Fibroblast of lung (primary cell): Measurements from ENCODE around the gene DSTN. TPM values are rescaled to one million over a fixed set of nuclear protein-coding genes. Genes with fewer than 3 reads are reported as not detected.

ENCODE experiments used
- DNase-seq, 2 donors: peaks; one replicate each; pipeline versions ENCODE4 v3.0.0 to v3.0.0-alpha.2; 2010; ENCODE audit warnings: low read depth in 2 of 2
- H2AFZ ChIP-seq: 2 replicates; pipeline ENCODE4 v1.5.1; 2012; ENCODE audit warnings: low read length, control low read depth, inconsistent platforms
- H3K27ac ChIP-seq: 2 replicates; pipeline ENCODE4 v1.5.1; 2011; ENCODE audit warnings: low read length, control low read depth; ENCODE audit not compliant: insufficient read depth
- H3K27me3 ChIP-seq: 2 replicates; pipeline ENCODE4 v1.5.1; 2011; ENCODE audit warnings: mild to moderate bottlenecking, low read length; ENCODE audit not compliant: control insufficient read depth, insufficient read depth
- H3K36me3 ChIP-seq: 2 replicates; pipeline ENCODE4 v1.5.1; 2011; ENCODE audit warnings: low read length; ENCODE audit not compliant: control insufficient read depth, insufficient read depth
- H3K4me1 ChIP-seq: 2 replicates; pipeline ENCODE4 v1.5.1; 2011; ENCODE audit warnings: low read length; ENCODE audit not compliant: control insufficient read depth, insufficient read depth; ENCODE audit errors: extremely low read depth
- H3K4me2 ChIP-seq: 2 replicates; pipeline ENCODE4 v1.5.1; 2011; ENCODE audit warnings: low read length, control low read depth; ENCODE audit not compliant: insufficient read depth; ENCODE audit errors: extremely low read depth
- H3K4me3 ChIP-seq, 4 experiments: fragments of 200-600 bp in 1 of 4; sonication (generic) in 1 of 4; replicated peaks in 1 of 4; 2 replicates each; pipeline ENCODE4 v1.5.1; 2011 to 2016; ENCODE audit warnings: low read length in 4 of 4, low read depth in 3 of 4, mild to moderate bottlenecking in 3 of 4, control low read depth in 2 of 4, inconsistent platforms in 1 of 4, mixed read lengths in 1 of 4; ENCODE audit not compliant: insufficient read depth in 1 of 4; ENCODE audit errors: control extremely low read depth in 1 of 4
- H3K79me2 ChIP-seq: 2 replicates; pipeline ENCODE4 v1.5.1; 2012; ENCODE audit warnings: mild to moderate bottlenecking, low read length, inconsistent platforms; ENCODE audit not compliant: control insufficient read depth, insufficient read depth
- H3K9ac ChIP-seq: 2 replicates; pipeline ENCODE4 v1.5.1; 2011; ENCODE audit warnings: mild to moderate bottlenecking, low read length, control low read depth; ENCODE audit not compliant: insufficient read depth
- H3K9me3 ChIP-seq: 2 replicates; pipeline ENCODE4 v1.5.1; 2012; ENCODE audit warnings: low read depth, low read length; ENCODE audit not compliant: control insufficient read depth, insufficient read depth
- H4K20me1 ChIP-seq: 2 replicates; pipeline ENCODE4 v1.5.1; 2011; ENCODE audit warnings: low read length; ENCODE audit not compliant: control insufficient read depth, insufficient read depth; ENCODE audit errors: extremely low read depth
- EZH2 ChIP-seq: IDR thresholded peaks from 2 replicates; pipeline ENCODE4 v1.5.1; 2012; ENCODE audit warnings: low read length, control low read depth, mild to moderate bottlenecking; ENCODE audit errors: missing control alignments
- polyA plus RNA-seq, 2 donors: library from polyadenylated mRNA; depleted of rRNA in 1 of 2; stranded (reverse) in 1 of 2; unstranded in 1 of 2; fragments of >200 nt; gene quantifications; 2 replicates each; pipeline ENCODE4 v1.2.1, GENCODE V29; 2011 to 2012; ENCODE audit warnings: missing spikeins in 1 of 2
- total RNA-seq: library from RNA; depleted of rRNA; stranded (reverse); fragments of >200 nt; gene quantifications from 2 replicates; pipeline ENCODE4 v1.2.1, GENCODE V29; 2014
- TF ChIP-seq, protein P1 (sequence below), 2 donors: IDR thresholded peaks in 1 of 2; conservative IDR thresholded peaks in 1 of 2; 1 replicate in 1 of 2; 2 replicates in 1 of 2; pipeline ENCODE4 v1.5.1; 2011 to 2012; ENCODE audit warnings: low read length in 2 of 2, control low read depth in 1 of 2, inconsistent platforms in 1 of 2, low read depth in 1 of 2, mild to moderate bottlenecking in 1 of 2

Gene DSTN
- total and polyA plus RNA-seq, 2 donors (not counting 1 experiment from before 2014, with no cell fraction given) = 289 to 737 TPM

DNA sequence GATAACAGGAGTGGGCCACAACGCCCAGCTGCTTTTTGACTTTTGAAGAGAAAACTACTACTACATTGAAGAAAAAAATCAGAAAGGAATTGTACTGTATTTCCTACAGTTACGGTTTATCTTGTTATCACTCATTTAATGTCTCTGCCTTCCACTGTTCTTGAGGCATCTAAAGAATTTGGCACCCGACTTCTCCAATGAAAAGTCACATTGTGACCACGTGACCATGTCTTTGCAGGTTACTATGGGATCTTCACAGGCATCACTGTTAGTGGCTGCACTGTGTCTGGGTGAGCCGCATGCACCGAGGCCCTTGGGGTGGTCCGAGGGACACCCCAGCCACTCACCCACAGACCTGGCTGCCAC, 85.4 kb downstream of the DSTN start:
- peaks cover 28% of the 10 kb centered on the region for H3K36me3 ChIP-seq
- no peak overlapping the region for H3K4me2 ChIP-seq
- H4K20me1 ChIP-seq = peaks cover 5% of the 10 kb centered on the region
- peak overlapping the region; percentile 26 for H3K27ac ChIP-seq
- H3K27me3 ChIP-seq = no peaks in the 10 kb centered on the region
- no peak overlapping the region for H2AFZ ChIP-seq
- TF ChIP-seq, protein P1, sequence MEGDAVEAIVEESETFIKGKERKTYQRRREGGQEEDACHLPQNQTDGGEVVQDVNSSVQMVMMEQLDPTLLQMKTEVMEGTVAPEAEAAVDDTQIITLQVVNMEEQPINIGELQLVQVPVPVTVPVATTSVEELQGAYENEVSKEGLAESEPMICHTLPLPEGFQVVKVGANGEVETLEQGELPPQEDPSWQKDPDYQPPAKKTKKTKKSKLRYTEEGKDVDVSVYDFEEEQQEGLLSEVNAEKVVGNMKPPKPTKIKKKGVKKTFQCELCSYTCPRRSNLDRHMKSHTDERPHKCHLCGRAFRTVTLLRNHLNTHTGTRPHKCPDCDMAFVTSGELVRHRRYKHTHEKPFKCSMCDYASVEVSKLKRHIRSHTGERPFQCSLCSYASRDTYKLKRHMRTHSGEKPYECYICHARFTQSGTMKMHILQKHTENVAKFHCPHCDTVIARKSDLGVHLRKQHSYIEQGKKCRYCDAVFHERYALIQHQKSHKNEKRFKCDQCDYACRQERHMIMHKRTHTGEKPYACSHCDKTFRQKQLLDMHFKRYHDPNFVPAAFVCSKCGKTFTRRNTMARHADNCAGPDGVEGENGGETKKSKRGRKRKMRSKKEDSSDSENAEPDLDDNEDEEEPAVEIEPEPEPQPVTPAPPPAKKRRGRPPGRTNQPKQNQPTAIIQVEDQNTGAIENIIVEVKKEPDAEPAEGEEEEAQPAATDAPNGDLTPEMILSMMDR (conservative IDR thresholded peaks at IDR 0.05 in 1 of 2, IDR thresholded peaks at IDR 0.05 in 1 of 2; ENCODE audit: low read depth in 1 of 2, low read length in 2 of 2) = no peak
- no peak for TF ChIP-seq EZH2
- H3K79me2 ChIP-seq = peaks cover 83% of the 10 kb centered on the region
- H3K4me1 ChIP-seq = peaks cover 21% of the 10 kb centered on the region
- peak in 1 of 2 donors; percentile 63 for DNase-seq
- H3K9me3 ChIP-seq = no peaks in the 10 kb centered on the region
- no peak overlapping the region for H3K9ac ChIP-seq
- no peak overlapping the region for H3K4me3 ChIP-seq

DNA sequence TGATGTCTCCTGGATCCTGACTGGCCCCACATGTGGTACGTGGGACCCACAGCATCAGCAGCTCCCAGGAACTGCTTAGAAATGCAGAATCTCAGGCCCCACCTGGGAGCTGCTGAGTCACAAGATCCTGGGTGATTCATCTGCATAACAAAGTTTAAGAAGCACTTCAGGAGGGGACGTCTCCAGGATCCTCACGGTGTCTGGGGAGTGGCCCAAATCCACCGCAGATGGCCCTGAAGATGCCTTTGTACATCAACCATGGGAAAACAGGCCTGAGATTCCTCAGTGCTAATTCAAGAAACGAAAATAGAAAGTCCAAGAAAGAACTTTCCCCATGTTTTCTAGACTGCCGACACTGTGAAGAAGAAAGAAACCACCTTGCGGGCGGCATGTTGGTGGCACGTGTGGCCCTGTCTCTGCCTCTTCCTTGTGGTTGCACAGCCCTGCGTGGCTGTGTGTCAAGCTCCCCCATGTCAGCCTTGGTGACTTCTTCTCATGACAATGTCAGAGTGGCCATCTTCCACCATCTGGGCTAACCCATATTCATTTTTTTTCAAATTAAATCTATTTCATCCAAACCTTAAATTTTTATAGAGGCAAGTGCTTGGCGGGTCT, 86.1 kb downstream of the DSTN start:
- no peak overlapping the region for H3K4me3 ChIP-seq
- TF ChIP-seq, protein P1 (conservative IDR thresholded peaks at IDR 0.05 in 1 of 2, IDR thresholded peaks at IDR 0.05 in 1 of 2; ENCODE audit: low read depth in 1 of 2, low read length in 2 of 2) = no peak
- TF ChIP-seq EZH2 = no peak
- no peak overlapping the region for H3K9ac ChIP-seq
- no peak overlapping the region for H3K4me2 ChIP-seq
- H3K27me3 ChIP-seq = no peaks in the 10 kb centered on the region
- no peak overlapping the region for H2AFZ ChIP-seq
- H4K20me1 ChIP-seq = peaks cover 8% of the 10 kb centered on the region
- H3K4me1 ChIP-seq = peaks cover 14% of the 10 kb centered on the region
- no peaks in the 10 kb centered on the region for H3K9me3 ChIP-seq
- DNase-seq = peak in 1 of 2 donors; percentile 69
- H3K27ac ChIP-seq = peak overlapping the region; percentile 39
- peaks cover 83% of the 10 kb centered on the region for H3K79me2 ChIP-seq
- peaks cover 26% of the 10 kb centered on the region for H3K36me3 ChIP-seq

DNA sequence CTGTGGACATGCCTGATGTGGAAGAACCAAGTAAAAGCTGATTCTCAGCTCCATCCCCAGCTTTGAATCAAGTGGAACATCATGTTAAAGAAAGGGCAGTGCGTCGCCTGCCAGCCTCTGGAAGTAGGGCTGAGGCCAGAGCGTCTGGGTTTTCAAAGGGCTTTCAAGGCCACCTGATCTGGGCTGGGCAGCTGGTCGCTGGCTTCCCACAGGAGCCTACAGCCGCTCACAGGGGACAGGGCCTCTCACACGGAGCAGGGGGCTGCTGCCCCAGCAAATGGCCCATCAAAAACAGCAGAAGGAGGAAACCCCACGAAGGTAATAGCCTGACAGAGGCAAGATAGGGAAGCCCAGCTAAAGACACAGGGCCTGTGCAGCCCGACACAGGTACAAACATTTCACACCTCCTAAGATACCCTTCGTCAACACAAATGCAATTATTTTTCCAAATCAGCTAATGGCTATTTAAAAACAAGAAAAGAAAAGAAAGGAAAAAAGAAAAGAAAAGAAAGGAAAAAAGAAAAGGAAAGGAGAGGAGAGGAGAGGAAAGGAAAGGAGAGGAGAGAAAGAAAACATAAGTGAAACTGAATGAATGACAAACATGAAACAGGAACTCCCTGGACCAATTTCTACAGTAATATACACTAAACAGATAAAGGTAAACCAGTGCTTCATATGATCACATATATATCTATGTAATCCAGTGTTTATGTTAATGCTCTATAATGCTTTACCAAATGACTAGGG, 87.4 kb downstream of the DSTN start:
- Histone ChIP-seq H3K27ac (no peak overlapping the region), H3K4me2 (no peak overlapping the region), H3K4me3 (no peak overlapping the region), H4K20me1 (peaks cover 8% of the 10 kb centered on the region), H3K9ac (no peak overlapping the region), H3K4me1 (peaks cover 12% of the 10 kb centered on the region), H2AFZ (no peak overlapping the region), H3K9me3 (no peaks in the 10 kb centered on the region), H3K79me2 (peaks cover 84% of the 10 kb centered on the region), H3K27me3 (no peaks in the 10 kb centered on the region), H3K36me3 (peaks cover 26% of the 10 kb centered on the region)
- no peak for TF ChIP-seq EZH2
- TF ChIP-seq, protein P1 (conservative IDR thresholded peaks at IDR 0.05 in 1 of 2, IDR thresholded peaks at IDR 0.05 in 1 of 2; ENCODE audit: low read depth in 1 of 2, low read length in 2 of 2) = no peak
- no peak for DNase-seq
